ENCODE data around the gene UXT. TPM values are rescaled to one million over a fixed set of nuclear protein-coding genes. Genes with fewer than 3 reads are reported as not detected.

The UXT gene
- total RNA-seq (91.2 and 95.7 TPM in 2 replicates), polyA plus RNA-seq (153 and 164 TPM in 2 replicates), polyA minus RNA-seq (32.0 and 35.6 TPM in 2 replicates), Bru-seq, nascent RNA (percentile 76 among the genes with signal in this experiment), BruChase-seq, experiment 1, labeled RNA remaining after a 6-hour chase (percentile 68 among the genes with signal in this experiment), BruChase-seq, experiment 2, labeled RNA remaining after a 2-hour chase (percentile 66 among the genes with signal in this experiment)
- 87.8 and 115 TPM in 2 replicates for polyA plus RNA-seq (2011; cell fraction: cytosol; rRNA removed)
- polyA plus RNA-seq (2011; cell fraction: nucleus; rRNA removed) = 45.8 and 62.3 TPM in 2 replicates
- polyA plus RNA-seq (2012) = 131 and 133 TPM in 2 replicates
- 102 TPM for polyA minus RNA-seq (2011; cell fraction: cytosol; rRNA and poly(A)+ RNA removed)
- 22.1 and 30.6 TPM in 2 replicates for polyA minus RNA-seq (2011; cell fraction: nucleus; rRNA and poly(A)+ RNA removed)
- long read RNA-seq, transcript UXT-202 (6 exons, 701 nt) = minor isoform, 21 of 93 reads
- long read RNA-seq, transcript UXT-201 (7 exons, 574 nt) = major isoform, 63 of 93 reads
- long read RNA-seq, partial matches to known transcripts = 1 of 93 reads
- long read RNA-seq, other reads (novel, unspliced or antisense) = 6 of 93 reads

DNA sequence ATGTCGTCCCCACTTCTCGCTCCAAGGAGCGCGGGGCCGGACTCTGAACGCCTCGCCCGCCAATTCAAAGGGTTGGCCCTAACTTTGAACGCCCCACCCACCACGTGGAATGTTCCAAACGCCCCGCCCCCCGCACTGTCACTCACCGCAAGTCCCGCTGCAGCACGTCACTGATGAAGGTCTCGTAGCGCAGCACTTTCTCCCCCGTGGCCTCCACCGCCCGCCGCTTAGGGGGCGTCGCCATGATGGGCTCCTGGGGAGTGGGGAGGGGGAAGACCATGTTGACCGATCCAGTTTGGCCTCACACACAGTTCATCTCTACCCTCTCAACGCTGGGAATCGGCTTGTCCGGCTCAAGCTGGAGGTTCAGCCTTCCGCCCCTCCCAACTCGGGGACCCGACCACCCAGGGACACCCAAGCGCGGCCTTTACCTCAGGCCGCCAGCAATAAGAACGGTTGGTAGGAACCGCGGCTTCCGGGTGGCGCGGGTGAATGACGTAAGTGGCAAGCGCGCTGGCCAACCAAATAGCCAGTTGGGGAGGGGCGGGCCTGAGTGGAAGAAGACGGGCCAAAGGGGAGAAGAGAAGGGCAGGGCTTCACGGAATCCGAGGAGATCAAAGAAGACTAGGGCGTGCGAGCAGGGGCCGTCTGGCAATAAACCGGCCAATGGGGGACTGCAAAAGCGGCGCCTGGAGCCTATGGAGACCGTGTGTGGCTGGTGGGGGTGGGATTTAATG, at the start of gene UXT:
Gene UXT (minus strand): TSS at position 497 of the 737 bp plus-strand sequence. CDS start 253 bp downstream, at position 244.
- Histone ChIP-seq H3K4me1 (ENCODE audit: control insufficient read depth, extremely low read depth, insufficient read depth, low read length) (peaks cover 5% of the 10 kb centered on the region), H4K20me1 (replicated peaks; ENCODE audit: control insufficient read depth, extremely low read depth, insufficient read depth, low read length) (no peaks in the 10 kb centered on the region), H3K27me3 (ENCODE audit: control insufficient read depth in 2 of 2, insufficient read depth in 2 of 2, low read length in 2 of 2) (no peaks in the 10 kb centered on the region), H3K9ac (replicated peaks; ENCODE audit: extremely low read depth, insufficient read depth, low read length) (peak within 1 kb of the TSS; percentile 94), H3K9me3 (replicated peaks; ENCODE audit: control insufficient read depth, insufficient read depth, low read length) (no peaks in the 10 kb centered on the region), H3K79me2 (ENCODE audit: control insufficient read depth, insufficient read depth, low read length) (peaks cover 4% of the 10 kb centered on the region), H3K4me2 (ENCODE audit: insufficient read depth, low read length) (peak within 1 kb of the TSS; percentile 84), H3K36me3 (ENCODE audit: control insufficient read depth in 2 of 2, extremely low read depth in 1 of 2, insufficient read depth in 2 of 2, low read length in 2 of 2) (peaks cover 0 to 6% of the 10 kb centered on the region in 2 experiments), H2AFZ (ENCODE audit: low read depth, low read length) (peak within 1 kb of the TSS; percentile 5), H3K4me3 (replicated peaks in 1 of 3; ENCODE audit: insufficient read depth in 1 of 3, low read depth in 1 of 3, low read length in 3 of 3) (peak within 1 kb of the TSS; percentile 17 to 80 (median 77)), H3K9me1 (replicated peaks; ENCODE audit: control insufficient read depth, extremely low read depth, insufficient read depth, low read length) (no peaks in the 10 kb centered on the region), H3K27ac (ENCODE audit: insufficient read depth, low read depth, low read length) (peak within 1 kb of the TSS; percentile 79)
- CTCF ChIA-PET = no interaction called here
- TF ChIP-seq POLR2AphosphoS5 (IDR thresholded peaks at IDR 0.05; ENCODE audit: insufficient read depth, low read depth, low read length) = no peak
- TF ChIP-seq, protein P1, sequence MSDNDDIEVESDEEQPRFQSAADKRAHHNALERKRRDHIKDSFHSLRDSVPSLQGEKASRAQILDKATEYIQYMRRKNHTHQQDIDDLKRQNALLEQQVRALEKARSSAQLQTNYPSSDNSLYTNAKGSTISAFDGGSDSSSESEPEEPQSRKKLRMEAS (IDR thresholded peaks at IDR 0.05; ENCODE audit: insufficient read depth, insufficient read length) = peak; percentile 59
- peak; percentile 54 for TF ChIP-seq POLR2A (IDR thresholded peaks at IDR 0.05; ENCODE audit: low read depth, low read length)
- DNase-seq (ENCODE audit: low read depth, low spot score) (peak; percentile 91), FAIRE-seq (peak; percentile 92)
- dilution Hi-C loops (cut with MboI; ENCODE audit: extremely low pct_ligation_motif_present, low sequenced_read_pairs) (no loop called here), intact Hi-C loops (cut with micrococcal nuclease) (loop anchor here (1.0 to 5.0 kb wide), 4 partner anchors 9 to 1608 kb away; partner anchors contain the start of genes ELK1, PPP1R3F and ZNF81)
- POLR2A ChIA-PET = no interaction called here
- BruUV-seq (replicated peaks) = no TSS peak

Measured in endothelial cell of umbilical vein (primary cell).